GM12864 (cell line): ENCODE results near the gene EIF2B5.

ENCODE experiments used
- DNase-seq: peaks from one replicate; pipeline ENCODE4 v3.0.0-alpha.2; 2011; ENCODE audit warnings: low read depth
- H3K4me3 ChIP-seq: 2 replicates; pipeline ENCODE4 v1.5.1; 2011; ENCODE audit warnings: mild to moderate bottlenecking, low read depth, low read length, control low read depth
- CTCF ChIP-seq: IDR thresholded peaks from 2 replicates; pipeline ENCODE4 v1.5.1; 2011; ENCODE audit warnings: low read depth, mild to moderate bottlenecking, moderate library complexity, low read length, control low read depth, inconsistent platforms; ENCODE audit errors: missing control alignments

Gene EIF2B5

DNA sequence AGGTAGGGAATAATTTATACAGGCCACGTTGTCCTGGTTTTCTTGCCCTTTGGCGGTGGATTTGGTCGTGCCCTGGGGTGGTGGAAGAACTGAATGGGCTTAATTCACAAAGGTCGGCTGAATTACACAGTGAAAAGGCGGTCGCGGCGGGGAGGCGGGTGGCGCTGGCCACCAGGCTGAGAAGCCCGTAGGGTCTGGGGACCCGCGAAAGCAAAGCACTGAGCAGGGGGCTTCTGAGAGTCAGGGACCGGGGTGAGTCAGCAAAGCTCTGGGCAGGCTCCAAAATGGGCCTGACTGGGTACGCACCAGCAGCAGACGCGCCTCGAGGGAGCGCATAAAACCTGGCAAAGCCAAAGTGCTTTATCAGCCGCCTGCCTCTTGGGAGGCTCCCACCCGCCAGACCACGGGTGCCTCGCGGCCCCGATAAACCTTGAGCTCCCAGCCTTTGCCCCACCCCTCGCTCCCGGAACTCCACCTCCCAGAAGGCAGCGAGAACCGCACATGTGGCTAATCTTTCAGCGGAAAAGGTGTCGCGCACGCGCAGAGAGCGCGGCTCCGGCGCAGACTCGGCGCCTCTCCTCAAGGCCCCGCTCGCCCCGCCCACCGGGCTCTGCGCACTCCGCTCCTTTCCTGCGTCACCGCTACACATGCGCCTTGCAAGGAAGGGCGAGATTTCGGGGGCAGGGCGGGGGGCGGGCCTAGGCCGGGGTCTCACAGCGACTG is 50.5 kb downstream of the EIF2B5 start:
- DNase-seq = peak; percentile 95
- TF ChIP-seq CTCF = no peak
- H3K4me3 ChIP-seq = peak overlapping the region; percentile 83

DNA sequence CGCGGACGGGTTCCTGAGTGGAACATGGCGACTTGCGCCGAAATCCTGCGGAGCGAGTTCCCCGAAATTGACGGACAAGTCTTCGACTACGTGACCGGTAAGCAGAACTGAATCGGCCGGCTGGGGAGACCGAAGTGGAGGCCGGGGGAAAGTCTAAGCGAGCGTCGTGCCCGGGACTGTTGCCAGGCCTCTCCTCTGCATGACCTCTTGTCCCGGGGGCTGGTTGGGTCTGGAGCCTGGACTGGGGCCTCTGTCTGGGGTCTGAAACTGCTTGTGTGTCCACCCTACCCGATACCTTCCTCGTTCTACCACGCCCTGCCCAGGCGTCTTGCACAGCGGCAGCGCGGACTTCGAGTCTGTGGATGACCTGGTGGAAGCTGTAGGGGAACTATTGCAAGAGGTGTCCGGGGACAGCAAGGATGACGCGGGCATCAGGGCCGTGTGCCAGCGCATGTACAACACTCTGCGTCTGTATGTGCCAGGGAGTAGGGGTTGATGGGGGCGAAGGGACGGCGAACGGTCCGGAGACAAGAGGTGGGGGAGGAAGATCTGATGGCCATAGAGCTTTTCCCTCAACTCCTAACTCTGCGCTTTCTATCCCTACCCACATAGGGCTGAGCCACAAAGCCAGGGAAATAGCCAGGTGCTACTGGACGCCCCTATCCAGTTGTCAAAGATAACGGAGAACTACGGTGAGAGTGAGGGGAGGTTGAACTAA is 51.2 kb downstream of the EIF2B5 start, which contains the start of gene ABCF3:
Gene ABCF3 (plus strand): TSS at position 16 of the 718 bp plus-strand sequence. CDS start 9 bp downstream, at position 25.
- DNase-seq = no peak
- H3K4me3 ChIP-seq = peak within 1 kb of the TSS; percentile 83
- TF ChIP-seq CTCF = no peak

DNA sequence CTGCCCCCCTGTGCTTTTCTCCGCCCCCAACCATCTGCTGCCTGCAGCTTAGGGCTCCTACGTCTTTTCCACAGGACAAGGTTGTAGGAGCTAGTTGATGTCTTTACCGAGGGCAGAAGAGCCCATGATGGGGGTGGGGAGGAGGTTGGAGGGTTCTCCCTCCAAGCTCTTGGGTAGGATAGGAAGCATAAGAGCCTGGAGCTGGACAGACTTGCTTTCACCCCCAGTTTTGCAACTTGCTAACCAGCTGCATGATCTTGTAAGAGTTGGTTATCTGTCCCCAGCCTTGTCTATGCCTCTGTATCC is 51.7 kb downstream of the EIF2B5 start:
- peak overlapping the region; percentile 83 for H3K4me3 ChIP-seq
- no peak for DNase-seq
- TF ChIP-seq CTCF = no peak

DNA sequence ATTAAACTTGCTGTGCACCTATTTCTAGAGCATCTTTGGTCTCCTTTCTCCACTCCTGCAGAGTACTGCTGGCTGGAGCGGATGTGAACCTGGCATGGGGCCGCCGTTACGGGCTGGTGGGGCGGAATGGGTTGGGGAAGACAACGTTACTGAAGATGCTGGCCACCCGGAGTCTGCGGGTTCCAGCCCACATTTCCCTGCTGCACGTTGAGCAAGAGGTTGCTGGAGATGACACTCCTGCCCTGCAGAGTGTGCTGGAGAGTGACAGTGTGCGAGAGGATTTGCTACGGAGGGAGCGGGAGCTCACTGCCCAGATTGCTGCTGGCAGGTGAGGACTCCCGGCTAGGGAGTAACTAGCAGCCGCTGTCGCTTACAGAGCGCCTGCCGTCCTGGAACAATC is 52.9 kb downstream of the EIF2B5 start:
- TF ChIP-seq CTCF = no peak
- no peak for DNase-seq

DNA sequence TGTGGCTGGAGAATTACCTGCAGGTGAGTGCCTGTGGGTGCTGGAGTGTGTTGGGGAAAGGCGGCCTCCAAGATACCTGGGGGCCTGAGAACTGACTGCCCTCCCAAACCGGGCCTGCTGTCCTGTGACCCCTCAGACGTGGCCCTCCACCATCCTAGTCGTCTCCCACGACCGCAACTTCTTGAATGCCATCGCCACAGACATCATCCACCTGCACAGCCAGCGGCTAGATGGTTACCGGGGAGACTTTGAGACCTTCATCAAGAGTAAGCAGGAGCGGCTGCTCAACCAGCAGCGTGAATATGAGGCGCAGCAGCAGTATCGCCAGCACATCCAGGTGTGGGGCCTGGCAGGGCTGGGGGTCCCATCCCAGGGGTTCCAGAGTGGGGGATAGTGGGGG is 54.3 kb downstream of the EIF2B5 start:
- DNase-seq = no peak
- no peak overlapping the region for H3K4me3 ChIP-seq
- no peak for TF ChIP-seq CTCF

More for the DNA sequence above, 52.9 kb downstream of the EIF2B5 start:
- no peak overlapping the region for H3K4me3 ChIP-seq

DNA sequence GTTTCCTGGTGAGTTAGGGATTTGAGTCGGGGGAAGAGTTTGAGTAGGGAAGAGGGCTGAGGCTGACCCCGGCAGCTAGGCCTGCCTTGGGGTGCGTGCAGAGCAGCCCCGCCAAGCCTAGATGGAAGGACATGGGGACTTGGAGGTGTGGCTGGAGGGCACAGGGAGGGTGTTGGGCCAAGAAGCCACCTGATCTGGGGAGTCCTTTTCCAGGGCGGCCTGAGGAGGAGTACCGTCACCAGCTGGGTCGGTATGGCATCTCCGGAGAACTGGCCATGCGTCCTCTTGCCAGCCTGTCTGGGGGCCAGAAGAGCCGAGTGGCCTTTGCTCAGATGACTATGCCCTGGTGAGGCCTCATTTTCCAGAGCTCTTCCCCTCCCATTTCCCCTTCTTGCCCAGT is 57.7 kb downstream of the EIF2B5 start:
- no peak for DNase-seq
- H3K4me3 ChIP-seq = no peak overlapping the region
- no peak for TF ChIP-seq CTCF

DNA sequence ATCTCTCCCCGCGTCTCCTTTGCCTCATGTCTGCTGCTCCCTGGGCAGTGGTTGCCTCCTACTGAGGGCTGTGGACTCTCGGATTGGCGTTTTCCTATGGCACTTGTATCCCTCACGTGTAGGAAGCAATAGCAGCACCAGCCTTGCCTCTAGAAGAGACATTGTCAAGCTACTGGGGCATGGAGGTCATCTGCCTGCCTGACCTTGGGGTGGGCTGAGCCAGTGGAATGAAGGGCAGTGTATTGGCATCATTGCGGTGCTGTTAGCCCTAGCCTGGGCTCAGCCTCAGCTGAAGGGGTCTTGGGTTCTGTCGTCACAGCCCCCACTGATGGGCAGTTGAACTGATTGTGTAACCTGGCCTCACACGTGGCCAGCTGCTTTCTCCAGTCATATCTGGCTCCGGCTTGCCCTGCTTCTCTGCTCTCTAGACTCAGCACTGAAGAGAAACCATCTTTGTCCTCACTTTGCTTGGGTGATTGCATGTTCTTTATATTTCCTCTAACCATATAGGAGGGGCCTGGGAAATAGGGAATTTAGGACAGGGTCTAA is 58.9 kb downstream of the EIF2B5 start:
- no peak overlapping the region for H3K4me3 ChIP-seq
- no peak for DNase-seq
- TF ChIP-seq CTCF = no peak
